Bronchial epithelial cell (primary cell): ENCODE data around the gene CCDC102A. TPM values are rescaled to one million over a fixed set of nuclear protein-coding genes. Genes with fewer than 3 reads are reported as not detected.

ENCODE experiments used
- DNase-seq: peaks from one replicate; pipeline ENCODE4 v3.0.0-alpha.2; 2010; ENCODE audit warnings: low read depth
- FAIRE-seq: peaks from 2 replicates; lab custom pipeline; 2011; peaks lifted over from hg19 to GRCh38; lab: Jason Lieb, UNC
- H3K27me3 ChIP-seq: 2 replicates; pipeline ENCODE4 v1.5.1; 2011; ENCODE audit warnings: low read length; ENCODE audit not compliant: control insufficient read depth, insufficient read depth
- H3K36me3 ChIP-seq: 2 replicates; pipeline ENCODE4 v1.5.1; 2011; ENCODE audit warnings: low read length; ENCODE audit not compliant: control insufficient read depth, insufficient read depth
- H3K4me3 ChIP-seq: 2 replicates; pipeline ENCODE4 v1.5.1; 2011; ENCODE audit warnings: mild to moderate bottlenecking, low read depth, low read length, control low read depth
- total RNA-seq: library from RNA; depleted of rRNA; stranded (reverse); fragments of >200 nt; gene quantifications from 2 replicates; pipeline ENCODE4 v1.2.1, GENCODE V29; 2014
- TF ChIP-seq, protein P1 (sequence below): IDR thresholded peaks from 2 replicates; pipeline ENCODE4 v1.5.1; 2011; ENCODE audit warnings: mild to moderate bottlenecking, moderate library complexity, low read length, control low read depth, inconsistent platforms; ENCODE audit not compliant: insufficient read depth, severe bottlenecking

The CCDC102A gene
- total RNA-seq, 1 donor from 2014 or later = 2.1 TPM

DNA sequence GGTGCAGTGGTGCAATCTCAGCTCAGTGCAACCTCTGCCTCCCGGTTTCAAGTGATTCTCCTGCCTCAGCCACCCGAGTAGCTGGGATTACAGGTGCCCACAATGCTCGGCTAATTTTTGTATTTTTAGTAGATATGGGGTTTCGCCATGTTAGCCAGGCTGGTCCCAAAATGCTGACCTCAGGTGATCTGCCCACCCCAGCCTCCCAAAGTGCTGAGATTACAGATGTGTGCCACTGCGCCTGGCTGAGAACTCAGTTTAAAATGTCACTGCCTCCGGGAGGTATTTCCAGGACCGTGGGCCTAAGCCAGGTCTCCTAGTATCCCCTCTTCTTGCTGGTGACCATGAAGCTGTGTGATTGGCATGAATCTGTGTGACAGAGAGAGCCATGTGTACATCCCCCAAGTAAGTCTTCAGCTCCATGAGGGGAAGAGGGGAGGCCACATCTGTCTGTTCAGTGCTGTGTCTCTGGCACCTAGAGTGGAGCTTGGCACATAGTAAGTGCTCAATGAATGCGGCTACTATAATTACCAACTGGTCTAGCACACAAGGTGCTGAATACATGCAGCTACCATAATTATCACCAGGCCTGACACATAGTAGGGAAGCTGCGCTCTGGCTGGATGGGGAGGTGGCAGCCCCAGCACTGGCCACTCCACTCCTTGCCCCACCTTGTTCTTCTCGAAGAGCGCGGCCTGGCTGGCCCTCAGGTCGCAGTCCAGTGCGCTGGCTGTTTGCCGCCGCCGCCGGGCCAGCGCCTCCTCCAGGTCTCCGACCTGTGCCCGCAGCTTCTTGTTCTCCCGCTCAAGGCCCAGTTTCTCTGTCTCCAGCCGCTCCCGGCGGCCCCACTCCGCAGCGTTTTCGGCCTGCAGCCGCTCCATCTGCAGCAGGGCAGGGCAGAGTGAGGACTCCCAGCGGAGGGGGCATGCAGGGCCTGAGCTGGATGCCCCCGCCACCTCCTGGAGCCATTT is 18.7 kb downstream of the CCDC102A start:
- no peaks in the 10 kb centered on the region for H3K27me3 ChIP-seq
- TF ChIP-seq, protein P1, sequence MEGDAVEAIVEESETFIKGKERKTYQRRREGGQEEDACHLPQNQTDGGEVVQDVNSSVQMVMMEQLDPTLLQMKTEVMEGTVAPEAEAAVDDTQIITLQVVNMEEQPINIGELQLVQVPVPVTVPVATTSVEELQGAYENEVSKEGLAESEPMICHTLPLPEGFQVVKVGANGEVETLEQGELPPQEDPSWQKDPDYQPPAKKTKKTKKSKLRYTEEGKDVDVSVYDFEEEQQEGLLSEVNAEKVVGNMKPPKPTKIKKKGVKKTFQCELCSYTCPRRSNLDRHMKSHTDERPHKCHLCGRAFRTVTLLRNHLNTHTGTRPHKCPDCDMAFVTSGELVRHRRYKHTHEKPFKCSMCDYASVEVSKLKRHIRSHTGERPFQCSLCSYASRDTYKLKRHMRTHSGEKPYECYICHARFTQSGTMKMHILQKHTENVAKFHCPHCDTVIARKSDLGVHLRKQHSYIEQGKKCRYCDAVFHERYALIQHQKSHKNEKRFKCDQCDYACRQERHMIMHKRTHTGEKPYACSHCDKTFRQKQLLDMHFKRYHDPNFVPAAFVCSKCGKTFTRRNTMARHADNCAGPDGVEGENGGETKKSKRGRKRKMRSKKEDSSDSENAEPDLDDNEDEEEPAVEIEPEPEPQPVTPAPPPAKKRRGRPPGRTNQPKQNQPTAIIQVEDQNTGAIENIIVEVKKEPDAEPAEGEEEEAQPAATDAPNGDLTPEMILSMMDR = no peak
- FAIRE-seq = no peak
- DNase-seq = no peak
- H3K36me3 ChIP-seq = no peaks in the 10 kb centered on the region
- H3K4me3 ChIP-seq = no peak overlapping the region

DNA sequence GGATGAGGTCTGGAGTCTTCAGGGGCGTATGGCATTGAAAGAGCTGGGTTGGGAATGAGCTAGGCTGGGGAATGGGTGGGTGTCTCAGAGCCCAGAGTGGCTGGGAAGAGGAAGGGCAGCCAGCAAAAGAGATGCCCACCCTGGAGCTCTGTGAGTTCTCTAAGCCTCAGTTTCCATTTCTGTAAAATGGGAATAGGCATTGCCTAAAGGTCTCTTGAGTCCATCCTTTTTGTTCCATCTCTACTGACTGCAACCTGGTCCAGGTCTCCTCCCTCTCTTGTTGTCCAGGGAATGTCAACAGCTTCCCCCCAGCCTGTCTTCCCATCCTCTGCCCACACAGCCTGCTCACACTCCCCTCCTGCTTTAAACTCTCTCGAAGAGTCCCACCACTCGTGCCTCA is 19.6 kb downstream of the CCDC102A start:
- TF ChIP-seq, protein P1 = no peak
- H3K27me3 ChIP-seq = no peaks in the 10 kb centered on the region
- no peak overlapping the region for H3K4me3 ChIP-seq
- no peaks in the 10 kb centered on the region for H3K36me3 ChIP-seq
- DNase-seq (no peak), FAIRE-seq (no peak)

DNA sequence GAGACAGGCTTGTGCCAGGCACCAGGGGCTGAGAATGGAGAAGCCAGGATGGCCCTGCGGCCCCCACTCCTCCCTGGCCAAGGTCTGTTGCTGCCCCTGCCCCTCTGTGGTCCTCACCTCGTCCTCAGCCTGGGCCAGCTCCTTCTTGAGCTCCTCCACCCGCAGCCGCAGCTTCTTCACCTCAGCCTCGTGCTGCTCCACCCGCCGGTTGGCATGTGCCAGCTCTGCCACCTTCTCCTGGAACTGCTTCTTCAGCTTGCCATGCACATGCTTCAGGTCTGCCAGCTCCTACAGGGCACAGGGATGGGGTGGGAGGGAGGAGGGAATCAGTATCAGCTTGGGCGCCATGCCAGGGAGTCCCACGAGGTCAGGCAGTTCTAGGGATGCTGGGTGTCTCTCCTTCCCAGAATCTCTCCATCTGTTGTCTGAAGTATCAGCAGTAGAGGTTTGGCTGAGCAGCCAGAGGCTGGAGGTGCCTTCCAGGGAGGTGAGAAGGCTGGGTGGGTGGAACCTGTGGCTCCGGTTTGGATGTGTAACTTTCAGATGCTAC is 20.1 kb downstream of the CCDC102A start:
- Histone ChIP-seq H3K4me3 (no peak overlapping the region), H3K36me3 (no peaks in the 10 kb centered on the region), H3K27me3 (no peaks in the 10 kb centered on the region)
- FAIRE-seq = no peak
- TF ChIP-seq, protein P1 = no peak
- DNase-seq = no peak

DNA sequence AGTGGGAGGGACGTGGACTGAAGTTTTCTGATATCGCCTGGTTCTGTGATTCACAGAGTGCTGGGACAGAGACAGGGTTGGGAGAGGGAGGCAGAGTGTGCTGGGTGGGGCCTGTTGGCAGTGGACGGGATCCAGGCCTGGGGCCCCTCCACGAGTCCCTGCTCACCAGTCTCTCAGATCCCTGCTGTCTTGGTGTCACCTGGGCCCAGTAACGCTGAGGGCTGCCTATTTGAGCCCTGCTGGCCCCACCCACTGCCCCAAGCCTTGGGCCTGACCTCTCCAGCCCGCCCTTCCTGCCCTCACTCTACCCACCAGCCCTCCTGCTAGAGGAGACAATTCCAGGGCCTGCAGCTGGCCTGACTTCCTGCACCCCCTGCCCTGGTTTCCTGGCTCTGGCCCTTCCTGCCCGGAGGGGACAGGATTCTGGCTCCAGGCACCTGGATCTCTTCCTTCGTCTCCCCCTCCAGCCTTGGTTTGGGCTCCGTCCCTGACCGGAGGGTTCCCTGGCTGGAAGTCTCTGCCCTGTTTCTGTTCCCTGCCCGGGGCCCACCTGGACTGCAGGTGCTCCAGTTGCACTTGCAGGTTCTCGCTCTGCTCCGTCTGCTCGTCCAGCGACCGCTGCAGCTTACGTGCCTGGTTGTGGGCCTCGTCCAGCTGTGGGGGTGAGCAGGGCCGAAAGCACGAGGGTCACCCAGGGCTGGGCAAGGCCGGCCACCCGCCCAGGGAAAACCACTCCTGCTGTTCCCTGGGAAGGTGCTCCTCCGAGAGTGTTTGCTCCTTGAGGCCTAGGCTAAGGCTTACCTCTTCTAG is 21.4 kb downstream of the CCDC102A start:
- no peaks in the 10 kb centered on the region for H3K36me3 ChIP-seq
- no peak overlapping the region for H3K4me3 ChIP-seq
- TF ChIP-seq, protein P1 = no peak
- FAIRE-seq (no peak), DNase-seq (no peak)
- peaks cover 2% of the 10 kb centered on the region for H3K27me3 ChIP-seq

DNA sequence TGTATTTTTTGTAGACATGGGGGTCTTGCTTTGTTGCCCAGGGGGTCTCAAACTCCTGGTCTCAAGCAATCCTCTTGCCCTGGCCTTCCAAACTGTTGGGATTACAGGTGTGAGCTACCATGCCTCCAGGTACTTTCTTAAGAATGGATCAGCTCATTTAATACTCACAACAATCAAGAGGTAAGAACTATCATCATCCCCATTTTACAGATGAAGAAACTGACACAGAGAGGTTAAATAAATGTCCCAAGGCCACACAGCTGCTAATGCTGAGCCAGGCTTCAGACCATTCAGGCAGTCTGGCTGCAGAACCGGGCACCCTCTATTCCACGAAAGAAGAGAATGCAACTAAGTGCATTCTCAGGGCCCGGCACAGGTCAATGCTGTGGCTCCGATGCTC is 22.0 kb downstream of the CCDC102A start:
- no peak for DNase-seq
- peak; percentile 36 for FAIRE-seq
- TF ChIP-seq, protein P1 = no peak
- peaks cover 3% of the 10 kb centered on the region for H3K27me3 ChIP-seq
- H3K36me3 ChIP-seq = no peaks in the 10 kb centered on the region
- H3K4me3 ChIP-seq = no peak overlapping the region
